Ovary (tissue), 9 donors: ENCODE results near the gene TOB2. TPM values are rescaled to one million over a fixed set of nuclear protein-coding genes. Genes with fewer than 3 reads are reported as not detected.

Source experiments
- DNase-seq, 5 donors: peaks; one replicate each; pipeline ENCODE4 v3.0.0-alpha.2; 2019 to 2020
- H3K27ac ChIP-seq, 2 donors: fragments of 200-600 bp; one replicate each; pipeline versions ENCODE4 v1.5.1 to v1.8.0; 2019 to 2022
- H3K27me3 ChIP-seq: fragments of 200-600 bp; one replicate; pipeline ENCODE4 v1.8.0; 2022
- H3K36me3 ChIP-seq: fragments of 200-600 bp; sonication (generic); one replicate; pipeline ENCODE4 v1.5.1; 2019
- H3K4me1 ChIP-seq: one replicate; pipeline ENCODE4 v1.8.1; 2013; ENCODE audit warnings: mild to moderate bottlenecking, moderate library complexity; ENCODE audit not compliant: insufficient read depth
- H3K4me3 ChIP-seq: fragments of 200-600 bp; sonication (generic); one replicate; pipeline ENCODE4 v1.5.1; 2017
- H3K9me3 ChIP-seq, 2 donors: fragments of 200-600 bp in 1 of 2; sonication (generic) in 1 of 2; one replicate each; pipeline versions ENCODE4 v1.5.1 to v1.8.1; 2013 to 2019; ENCODE audit warnings: mild to moderate bottlenecking in 1 of 2, moderate library complexity in 1 of 2
- EP300 ChIP-seq: sonication (generic); formaldehyde crosslinking; IDR thresholded peaks from one replicate; pipeline ENCODE4 v1.6.1; 2017; ENCODE audit warnings: antibody characterized with exemption
- POLR2A ChIP-seq: fragments of 450-650 bp; IDR thresholded peaks from one replicate; pipeline ENCODE4 v1.6.1; 2017; ENCODE audit warnings: antibody characterized with exemption, mild to moderate bottlenecking, moderate library complexity
- WGBS, 3 donors: extraction: QIAGEN DNeasy Blood & Tissue Kit in 1 of 3; methylation state at CpG; one replicate each; pipeline versions ENCODE4 v1.1.5 to v1.1.7; 2013 to 2017; 5-methylcytosine and 5-hydroxymethylcytosine counted together
- intact Hi-C, 4 donors: fragments of 100-400 bp; cut with DNase I; formaldehyde crosslinking; loops; one replicate each; pipeline versions ENCODE4 v1.11.0 to v1.15.1; 2022 to 2023
- polyA plus RNA-seq, 2 donors: library from polyadenylated mRNA; stranded (reverse); fragments of 200-250 nt in 1 of 2; fragments of 350-450 nt in 1 of 2; fragmentation: Illumina TruSeq in 1 of 2; extraction: RNeasy Lipid Tissue Mini Kit (QIAGEN cat#74804) in 1 of 2; gene quantifications; one replicate each; pipeline ENCODE4 v1.2.3, GENCODE V29; 2013 to 2014
- total RNA-seq, 7 donors: library from RNA; depleted of rRNA in 2 of 7; stranded (reverse); fragments of >200 nt in 2 of 7; fragmentation: NEBNext Ultra II Directional in 3 of 7; extraction: Animal tissue kit (Norgen Biotek cat#: 25700) in 3 of 7; gene quantifications; one replicate each; pipeline versions ENCODE4 v1.1.0 to v1.2.4, GENCODE V29; 2016 to 2023
- TF ChIP-seq, protein P1 (sequence below), 3 donors: fragments of 450-650 bp in 2 of 3; fragments of 200-600 bp in 1 of 3; IDR thresholded peaks; one replicate each; pipeline versions ENCODE4 v1.5.1 to v1.8.0; 2016 to 2022; ENCODE audit warnings: antibody characterized with exemption in 3 of 3, mild to moderate bottlenecking in 1 of 3
- donor health status: DM: no; HTN: no; CAD: no; lungs with moderate emphysema.
- donor health status: DM: no; HTN: no; CAD: no.
- donor health status: Bipolar disorder and iron deficiency.
- donor health status: DM: yes; HTN: yes; CAD: no.
- donor health status: DM: no; HTN: no; CAD: no.
- donor health status: DM: yes; HTN: yes; CAD: no.

The TOB2 gene
- total and polyA plus RNA-seq, 9 donors: 22.8 to 110 (median 57.7) TPM

DNA sequence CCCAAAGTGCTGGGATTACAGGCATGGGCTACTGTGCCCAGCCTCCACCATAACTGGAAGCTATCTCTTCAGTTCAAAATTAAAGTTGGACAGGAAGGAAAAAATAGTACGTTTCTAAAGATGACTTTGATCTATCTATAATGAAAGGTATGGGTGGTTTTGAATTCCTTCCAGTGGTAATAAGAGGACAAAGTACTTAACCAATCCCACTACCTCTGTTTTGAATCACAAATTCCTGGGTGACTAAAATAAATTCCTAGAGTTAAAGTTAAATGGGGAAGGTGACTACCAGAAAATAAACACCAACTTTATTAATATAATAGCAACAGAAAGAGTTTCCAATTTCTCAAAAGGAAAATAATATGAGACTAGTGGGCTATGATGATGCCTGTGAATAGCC lies 12.8 kb upstream of the TOB2 start:
- Histone ChIP-seq H3K27ac (no peak overlapping the region), H3K36me3 (no peaks in the 10 kb centered on the region), H3K4me1 (no peaks in the 10 kb centered on the region), H3K27me3 (no peaks in the 10 kb centered on the region), H3K4me3 (no peak overlapping the region), H3K9me3 (no peaks in the 10 kb centered on the region)
- TF ChIP-seq POLR2A (no peak), EP300 (no peak)
- TF ChIP-seq, protein P1, sequence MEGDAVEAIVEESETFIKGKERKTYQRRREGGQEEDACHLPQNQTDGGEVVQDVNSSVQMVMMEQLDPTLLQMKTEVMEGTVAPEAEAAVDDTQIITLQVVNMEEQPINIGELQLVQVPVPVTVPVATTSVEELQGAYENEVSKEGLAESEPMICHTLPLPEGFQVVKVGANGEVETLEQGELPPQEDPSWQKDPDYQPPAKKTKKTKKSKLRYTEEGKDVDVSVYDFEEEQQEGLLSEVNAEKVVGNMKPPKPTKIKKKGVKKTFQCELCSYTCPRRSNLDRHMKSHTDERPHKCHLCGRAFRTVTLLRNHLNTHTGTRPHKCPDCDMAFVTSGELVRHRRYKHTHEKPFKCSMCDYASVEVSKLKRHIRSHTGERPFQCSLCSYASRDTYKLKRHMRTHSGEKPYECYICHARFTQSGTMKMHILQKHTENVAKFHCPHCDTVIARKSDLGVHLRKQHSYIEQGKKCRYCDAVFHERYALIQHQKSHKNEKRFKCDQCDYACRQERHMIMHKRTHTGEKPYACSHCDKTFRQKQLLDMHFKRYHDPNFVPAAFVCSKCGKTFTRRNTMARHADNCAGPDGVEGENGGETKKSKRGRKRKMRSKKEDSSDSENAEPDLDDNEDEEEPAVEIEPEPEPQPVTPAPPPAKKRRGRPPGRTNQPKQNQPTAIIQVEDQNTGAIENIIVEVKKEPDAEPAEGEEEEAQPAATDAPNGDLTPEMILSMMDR (IDR thresholded peaks at IDR 0.05): no peak
- DNase-seq: no peak
- 33 to 47% (median 42%) methylated on average over 1 of the region's 1 CpG for WGBS, 3 donors
- intact Hi-C loops: loop anchor here in 1 of 4 donors (10.0 kb wide), 1 partner anchor 45 kb away; no protein-coding TSS in a partner anchor

DNA sequence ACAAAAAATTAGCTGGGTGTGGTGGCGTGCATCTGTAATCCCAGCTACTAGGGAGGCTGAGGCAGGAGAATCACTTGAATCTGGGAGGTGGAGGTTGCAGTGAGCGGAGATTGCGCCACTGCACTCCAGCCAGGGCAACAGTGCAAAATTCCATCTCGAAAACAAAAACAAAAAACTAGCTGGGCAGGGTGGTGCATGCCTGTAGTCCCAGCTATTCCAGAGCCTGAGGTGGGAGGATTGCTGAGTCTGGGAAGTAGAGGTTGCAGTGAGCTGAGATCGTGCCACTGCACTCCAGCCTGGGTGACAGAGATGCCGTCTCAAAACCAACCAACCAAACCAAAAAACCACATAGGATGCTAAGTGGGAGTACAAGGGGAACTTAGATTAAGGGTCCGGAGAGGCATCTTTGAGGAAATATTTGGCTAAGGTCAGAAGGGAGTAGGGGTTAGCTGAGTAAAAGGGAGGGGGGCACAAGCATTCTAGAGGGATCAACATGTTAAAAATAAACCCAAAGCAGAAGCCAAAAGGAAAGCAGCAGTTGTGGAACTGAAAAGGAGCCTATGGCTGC lies 11.6 kb upstream of the TOB2 start:
- DNase-seq: no peak
- intact Hi-C loops: loop anchor here in 1 of 4 donors (10.0 kb wide), 1 partner anchor 47 kb away; no protein-coding TSS in a partner anchor
- 62 to 73% (median 67%) methylated on average over 7 of the region's 7 CpGs for WGBS, 3 donors
- no peaks in the 10 kb centered on the region for H3K4me1 ChIP-seq
- H3K4me3 ChIP-seq: no peak overlapping the region
- no peaks in the 10 kb centered on the region for H3K9me3 ChIP-seq
- TF ChIP-seq EP300 (no peak), POLR2A (no peak)
- TF ChIP-seq, protein P1 (IDR thresholded peaks at IDR 0.05): no peak
- H3K27me3 ChIP-seq: no peaks in the 10 kb centered on the region
- H3K36me3 ChIP-seq: no peaks in the 10 kb centered on the region
- no peak overlapping the region for H3K27ac ChIP-seq

GRCh38 chr22:41448189-41448808 lies 1.7 kb upstream of the TOB2 start:
- WGBS, 3 donors: 0% methylated on average over 28 of the region's 28 CpGs
- intact Hi-C loops: no loop called here
- TF ChIP-seq, protein P1 (IDR thresholded peaks at IDR 0.05): no peak
- TF ChIP-seq EP300 (peak; percentile 87), POLR2A (peak; percentile 73)

DNA sequence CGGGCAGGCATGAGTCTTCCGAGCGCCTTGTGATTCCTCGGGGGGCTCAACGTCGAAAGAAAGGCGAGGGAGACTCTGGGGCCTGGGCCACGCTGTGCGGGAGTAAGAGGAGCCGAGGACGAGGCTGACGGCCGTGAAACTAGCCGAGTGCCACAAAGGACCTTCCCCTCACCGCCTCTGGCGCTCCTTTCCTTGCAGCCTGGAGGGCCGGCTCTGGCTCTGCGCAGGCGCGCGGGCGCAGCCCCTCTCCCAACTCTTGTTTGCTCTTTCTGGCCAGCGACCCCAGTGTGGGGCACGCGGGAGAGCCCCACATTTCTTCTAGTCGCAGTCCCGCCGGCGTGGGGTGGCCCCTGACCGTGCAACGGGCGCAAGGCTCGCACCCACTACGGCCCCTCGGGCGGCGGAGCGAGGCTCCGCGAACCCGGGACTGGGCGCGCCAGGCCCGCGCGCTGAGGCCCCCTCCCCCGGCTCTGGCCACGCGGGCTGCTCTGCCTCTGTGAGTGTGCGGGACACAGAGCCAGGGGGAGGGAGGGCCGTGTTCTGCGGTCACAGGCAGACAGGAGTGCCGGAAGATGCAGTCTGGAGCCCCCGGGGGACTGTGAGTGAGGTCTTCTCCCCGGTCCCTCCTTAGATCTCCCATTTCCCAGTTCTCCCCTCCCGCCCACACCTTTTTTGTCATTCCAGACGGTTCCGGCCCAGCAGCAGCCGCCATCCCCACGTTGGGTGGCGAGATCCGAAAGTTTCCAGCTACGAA lies 1.0 kb upstream of the TOB2 start:
- peak overlapping the region; percentile 94 for H3K4me3 ChIP-seq
- H3K27ac ChIP-seq: peak overlapping the region; percentile 96 to 98
- peak; percentile 70 to 79 (median 73) for DNase-seq
- intact Hi-C loops: no loop called here
- peaks cover 6% of the 10 kb centered on the region for H3K4me1 ChIP-seq
- H3K27me3 ChIP-seq: no peaks in the 10 kb centered on the region
- no peaks in the 10 kb centered on the region for H3K36me3 ChIP-seq
- no peak for TF ChIP-seq POLR2A
- TF ChIP-seq, protein P1 (IDR thresholded peaks at IDR 0.05): no peak
- no peak for TF ChIP-seq EP300
- H3K9me3 ChIP-seq: no peaks in the 10 kb centered on the region
- 0 to 1% (median 0%) methylated on average over 42 to 63 of the region's 63 CpGs for WGBS, 3 donors

More at GRCh38 chr22:41448189-41448808, 1.7 kb upstream of the TOB2 start:
- Histone ChIP-seq H3K36me3 (no peaks in the 10 kb centered on the region), H3K4me1 (peaks cover 4% of the 10 kb centered on the region), H3K27ac (peak overlapping the region; percentile 96 to 98), H3K4me3 (peak overlapping the region; percentile 94), H3K9me3 (no peaks in the 10 kb centered on the region), H3K27me3 (no peaks in the 10 kb centered on the region)
- DNase-seq: peak; percentile 91 to 94 (median 93)
